PFSK-1 (cell line): ENCODE data around the gene AJAP1.

ENCODE experiments used
- POLR2AphosphoS5 ChIP-seq: IDR thresholded peaks from 2 replicates; pipeline ENCODE4 v1.6.1; 2012; ENCODE audit warnings: low read depth, mild to moderate bottlenecking, control low read depth, low read length, moderate library complexity
- REST ChIP-seq, 2 experiments: IDR thresholded peaks; 2 replicates each; pipeline versions ENCODE4 v1.6.1 to v1.8.0; 2011 to 2012; ENCODE audit warnings: low read depth in 2 of 2, low read length in 2 of 2, control low read depth in 1 of 2, inconsistent platforms in 1 of 2, mild to moderate bottlenecking in 1 of 2, moderate library complexity in 1 of 2; ENCODE audit not compliant: insufficient read depth in 1 of 2

- TF ChIP-seq REST (IDR thresholded peaks at IDR 0.05; ENCODE audit: insufficient read depth in 1 of 2, low read depth in 2 of 2, low read length in 2 of 2) (no peak), POLR2AphosphoS5 (no peak)
These were observed 21.2 kb downstream of the AJAP1 start for GRCh38 chr1:4675454-4676186.
